ENCODE data around the gene PRR7.
"Not testable (repeated sequence)": the region's sequence is repeated elsewhere in the genome, so short reads cannot be mapped to it uniquely, and the experiment has no call there.

DNA sequence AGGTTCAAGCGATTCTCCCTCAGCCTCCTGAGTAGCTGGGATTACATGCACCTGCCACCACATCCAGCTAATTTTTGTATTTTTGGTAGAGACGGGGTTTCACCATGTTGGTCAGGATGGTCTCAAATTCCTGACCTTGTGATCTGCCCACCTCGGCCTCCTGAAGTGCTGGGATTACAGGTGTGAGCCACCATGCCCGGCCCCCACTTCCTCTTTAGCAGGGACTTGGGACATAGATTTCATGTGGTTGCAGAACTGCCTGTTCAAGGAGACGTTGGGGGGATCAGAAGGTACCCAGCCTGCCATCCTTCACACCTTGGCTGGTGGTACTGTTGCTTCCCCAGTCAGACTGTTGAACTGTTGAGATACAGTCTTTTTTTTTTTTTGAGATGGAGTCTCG is 29.5 kb upstream of the PRR7 start:
- TF ChIP-seq, protein P1, sequence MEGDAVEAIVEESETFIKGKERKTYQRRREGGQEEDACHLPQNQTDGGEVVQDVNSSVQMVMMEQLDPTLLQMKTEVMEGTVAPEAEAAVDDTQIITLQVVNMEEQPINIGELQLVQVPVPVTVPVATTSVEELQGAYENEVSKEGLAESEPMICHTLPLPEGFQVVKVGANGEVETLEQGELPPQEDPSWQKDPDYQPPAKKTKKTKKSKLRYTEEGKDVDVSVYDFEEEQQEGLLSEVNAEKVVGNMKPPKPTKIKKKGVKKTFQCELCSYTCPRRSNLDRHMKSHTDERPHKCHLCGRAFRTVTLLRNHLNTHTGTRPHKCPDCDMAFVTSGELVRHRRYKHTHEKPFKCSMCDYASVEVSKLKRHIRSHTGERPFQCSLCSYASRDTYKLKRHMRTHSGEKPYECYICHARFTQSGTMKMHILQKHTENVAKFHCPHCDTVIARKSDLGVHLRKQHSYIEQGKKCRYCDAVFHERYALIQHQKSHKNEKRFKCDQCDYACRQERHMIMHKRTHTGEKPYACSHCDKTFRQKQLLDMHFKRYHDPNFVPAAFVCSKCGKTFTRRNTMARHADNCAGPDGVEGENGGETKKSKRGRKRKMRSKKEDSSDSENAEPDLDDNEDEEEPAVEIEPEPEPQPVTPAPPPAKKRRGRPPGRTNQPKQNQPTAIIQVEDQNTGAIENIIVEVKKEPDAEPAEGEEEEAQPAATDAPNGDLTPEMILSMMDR (IDR thresholded peaks at IDR 0.05), result not testable (repeated sequence)
- not testable (repeated sequence) for TF ChIP-seq POLR2A, EP300 (IDR thresholded peaks at IDR 0.05)
